ENCODE data around the gene RASA3.

- TF ChIP-seq CTCF (IDR thresholded peaks at IDR 0.05) (no peak), POLR2AphosphoS5 (IDR thresholded peaks at IDR 0.05) (no peak), POLR2A (IDR thresholded peaks at IDR 0.05) (no peak)
Observed at GRCh38 chr13:114096811-114097211, 35.6 kb downstream of the RASA3 start.
